Ramos (cell line): ENCODE results near the gene FOXP1.
"Not testable (repeated sequence)": the region's sequence is repeated elsewhere in the genome, so short reads cannot be mapped to it uniquely, and the experiment has no call there.

ENCODE experiments used
- in situ Hi-C: fragments of 300-500 bp; cut with MboI; formaldehyde crosslinking; loops from one replicate; pipeline ENCODE4 v1.14.3; 2022; ENCODE audit warnings: low sequenced_read_pairs; ENCODE audit not compliant: unreplicated experiment

Gene FOXP1

GRCh38 chr3:71443332-71443731 lies 140.2 kb downstream of the FOXP1 start:
- in situ Hi-C loops, result loop anchor here (10.0 kb wide), 1 partner anchor 121 kb away; no protein-coding TSS in a partner anchor

DNA sequence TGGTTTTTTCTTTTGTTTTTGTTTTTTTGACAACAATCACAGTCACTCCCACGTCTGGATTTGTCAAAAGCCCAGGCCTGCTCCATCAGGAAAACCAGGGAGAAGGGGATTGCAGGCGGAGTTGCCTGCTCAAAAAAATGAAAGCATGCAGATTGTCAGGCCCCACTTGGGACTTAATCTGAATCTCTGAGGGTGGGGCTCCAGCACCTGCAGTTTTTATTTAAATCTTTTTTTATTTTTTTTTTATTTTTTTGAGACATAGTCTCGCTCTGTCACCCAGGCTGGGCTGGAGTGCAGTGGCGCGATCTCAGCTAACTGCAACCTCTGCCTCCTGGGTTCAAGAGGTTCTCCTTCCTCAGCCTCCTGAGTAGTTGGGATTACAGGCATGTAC lies 140.9 kb downstream of the FOXP1 start:
- in situ Hi-C loops, result loop anchor here (10.0 kb wide), 1 partner anchor 122 kb away; no protein-coding TSS in a partner anchor

- in situ Hi-C loops, result loop anchor here (10.0 kb wide), 1 partner anchor 123 kb away; no protein-coding TSS in a partner anchor
Measured at GRCh38 chr3:71441925-71442651, 141.4 kb downstream of the FOXP1 start.

DNA sequence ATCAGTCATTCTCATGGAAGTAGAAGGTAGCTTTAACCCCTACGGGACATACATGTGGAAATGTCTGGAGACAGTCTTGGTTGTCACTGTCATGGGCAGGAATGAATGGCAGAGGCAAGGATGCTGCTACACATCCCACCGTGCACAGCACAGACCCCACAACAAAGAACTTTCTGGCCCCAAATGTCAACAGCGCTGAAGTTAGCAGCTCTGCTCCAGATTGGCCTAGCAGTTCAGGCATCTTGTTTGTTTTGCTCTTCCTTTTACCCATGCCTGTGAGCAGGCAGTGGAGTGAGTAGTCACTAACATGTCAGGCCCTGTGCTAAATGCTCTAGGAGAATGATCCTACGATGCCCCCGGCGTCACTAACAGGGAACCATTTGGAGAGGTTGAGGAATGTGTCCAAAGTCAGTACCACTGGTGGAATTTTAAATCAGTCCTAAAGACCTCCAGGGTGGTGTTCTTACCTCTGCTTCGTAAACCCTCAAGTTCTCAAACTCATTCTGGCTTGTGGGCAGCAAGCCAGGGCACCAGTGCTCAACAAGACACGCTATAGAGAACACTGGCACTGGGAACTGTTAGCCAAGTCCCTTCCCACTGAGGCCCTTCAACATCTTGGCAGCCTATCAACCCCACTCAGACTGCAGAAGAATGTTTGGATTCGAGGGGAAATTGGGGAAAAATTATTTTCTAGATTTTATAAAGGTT lies 142.2 kb downstream of the FOXP1 start:
- in situ Hi-C loops, result loop anchor here (10.0 kb wide), 1 partner anchor 123 kb away; no protein-coding TSS in a partner anchor

DNA sequence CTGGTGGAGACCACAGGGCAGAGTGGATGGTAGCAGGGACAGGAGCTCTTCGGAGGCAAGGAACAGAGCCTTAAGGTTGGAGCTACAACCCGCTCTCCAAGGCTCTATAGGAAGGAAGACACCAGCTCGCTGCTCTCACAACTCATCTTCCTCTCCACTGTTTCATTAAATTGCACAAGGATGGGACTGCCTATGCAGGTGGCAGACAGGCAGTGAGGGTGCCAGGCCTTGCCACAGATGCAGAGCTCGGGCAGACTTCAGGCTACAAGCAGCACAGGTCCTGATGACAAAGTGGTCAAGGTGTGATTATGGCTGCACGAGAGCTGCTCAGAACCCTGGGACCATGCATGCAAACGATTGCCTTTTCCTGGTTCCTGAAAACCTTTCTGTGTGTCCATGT lies 144.6 kb downstream of the FOXP1 start:
- in situ Hi-C loops, result no loop called here

DNA sequence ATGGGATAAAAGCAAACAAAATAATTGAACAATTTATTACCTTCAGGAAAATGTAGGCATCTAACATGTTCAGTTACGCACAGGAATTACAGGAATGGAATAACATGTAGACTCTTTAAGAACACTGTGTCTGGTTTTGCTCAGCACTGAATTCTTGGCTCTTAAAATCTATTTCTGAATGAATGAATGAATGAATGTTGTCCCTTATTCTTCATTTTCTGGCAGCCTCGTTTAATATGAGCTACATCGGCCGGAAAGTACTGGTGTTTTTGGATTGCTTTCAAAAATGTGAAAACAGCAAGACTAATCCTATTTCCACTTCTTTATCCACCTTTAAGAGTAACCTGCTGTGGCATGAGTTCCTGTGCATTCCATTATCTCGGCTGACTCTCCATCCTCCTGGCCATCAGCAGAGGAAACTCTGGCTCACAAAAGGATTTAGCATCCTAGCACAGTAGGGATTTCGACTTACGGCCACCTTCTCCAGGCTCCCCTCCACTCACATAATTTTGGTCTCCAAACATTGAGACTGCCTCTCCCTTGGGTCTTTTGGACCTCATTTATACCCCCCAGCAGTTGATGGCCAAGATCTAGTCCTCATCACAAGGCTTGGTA lies 145.3 kb downstream of the FOXP1 start:
- in situ Hi-C loops, result no loop called here

DNA sequence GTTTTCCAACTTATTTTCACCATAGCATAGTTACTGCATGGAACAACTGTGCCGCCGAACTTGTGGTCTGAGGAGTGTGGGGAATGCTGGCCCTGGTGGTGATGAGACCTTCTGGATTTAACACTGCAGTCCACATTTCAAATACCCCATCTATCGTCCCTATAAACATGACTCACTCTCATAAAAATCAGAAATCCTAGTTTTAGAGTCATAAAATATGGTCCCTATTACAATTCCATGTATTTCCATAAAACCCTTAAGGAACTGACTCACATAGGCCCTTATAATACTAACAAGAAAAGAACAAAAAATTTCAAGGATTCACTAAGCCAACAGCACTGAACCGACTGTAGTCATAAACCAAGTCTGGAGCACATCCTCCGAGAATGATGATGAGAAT lies 147.2 kb downstream of the FOXP1 start:
- in situ Hi-C loops, result no loop called here

DNA sequence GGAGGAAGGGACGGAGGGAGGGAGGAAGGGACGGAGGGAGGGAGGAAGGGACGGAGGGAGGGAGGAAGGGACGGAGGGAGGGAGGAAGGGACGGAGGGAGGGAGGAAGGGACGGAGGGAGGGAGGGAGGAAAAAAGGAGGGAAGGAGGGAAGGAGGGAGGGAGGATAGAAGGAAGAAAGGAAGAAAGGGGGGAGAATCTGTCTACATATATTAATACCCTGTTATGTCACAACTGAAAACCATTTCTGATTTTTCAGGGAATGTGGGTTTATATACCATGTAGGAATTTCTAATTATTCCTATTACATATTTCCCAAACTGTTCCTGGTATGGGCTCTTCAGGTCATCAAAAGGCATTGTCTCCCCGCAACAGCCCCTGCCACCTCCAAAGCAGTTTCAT lies 147.7 kb downstream of the FOXP1 start:
- in situ Hi-C loops, result not testable (repeated sequence)

- in situ Hi-C loops, result no loop called here
Measured at GRCh38 chr3:71433631-71434030, 149.9 kb downstream of the FOXP1 start.

DNA sequence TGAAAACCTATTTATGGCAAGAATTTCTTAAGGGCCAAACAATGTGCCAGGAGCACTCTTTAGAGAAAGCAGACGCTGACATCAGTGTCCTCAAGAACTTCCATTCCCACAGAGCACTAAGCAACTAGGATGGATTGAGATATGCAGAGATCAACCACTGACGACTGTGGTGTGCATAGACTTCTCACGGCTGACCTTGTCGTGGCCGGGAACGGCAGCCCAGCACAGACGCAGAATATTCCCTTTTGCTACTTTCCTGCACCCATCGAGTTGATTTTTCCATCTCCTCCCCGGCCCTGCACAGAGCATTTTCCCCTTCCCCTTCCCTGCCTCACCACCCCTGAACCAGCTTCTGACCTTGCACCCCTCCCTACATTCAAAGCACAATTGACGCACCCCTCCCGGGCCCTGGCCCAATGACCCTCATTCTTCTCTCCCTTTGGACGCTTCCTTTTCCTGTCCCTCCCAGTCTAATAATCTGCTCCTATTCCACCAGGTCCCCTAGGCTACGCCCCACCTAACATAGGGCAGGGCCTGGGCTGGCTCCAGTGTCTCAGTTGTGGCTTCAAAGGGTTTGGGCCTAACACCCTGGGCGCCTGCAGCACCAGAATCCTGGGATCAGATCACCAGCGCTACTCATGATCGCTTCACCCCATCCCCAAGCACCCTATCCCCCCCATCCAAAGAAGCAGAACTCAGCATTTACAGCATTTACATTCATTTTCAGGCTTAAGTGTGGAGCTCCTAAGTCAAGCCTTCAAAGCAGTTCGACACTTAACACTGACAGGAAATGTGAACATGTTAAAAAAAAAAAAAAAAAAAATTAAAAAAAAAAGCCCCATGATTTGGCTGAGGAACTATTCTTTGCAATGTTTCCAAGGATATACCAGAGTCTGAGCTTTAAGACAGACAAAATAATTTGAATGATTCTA lies 151.2 kb downstream of the FOXP1 start:
- in situ Hi-C loops, result no loop called here

GRCh38 chr3:71430941-71431552 lies 152.5 kb downstream of the FOXP1 start:
- in situ Hi-C loops, result no loop called here

- in situ Hi-C loops, result no loop called here
Measured at GRCh38 chr3:71429597-71429988, 153.9 kb downstream of the FOXP1 start.

DNA sequence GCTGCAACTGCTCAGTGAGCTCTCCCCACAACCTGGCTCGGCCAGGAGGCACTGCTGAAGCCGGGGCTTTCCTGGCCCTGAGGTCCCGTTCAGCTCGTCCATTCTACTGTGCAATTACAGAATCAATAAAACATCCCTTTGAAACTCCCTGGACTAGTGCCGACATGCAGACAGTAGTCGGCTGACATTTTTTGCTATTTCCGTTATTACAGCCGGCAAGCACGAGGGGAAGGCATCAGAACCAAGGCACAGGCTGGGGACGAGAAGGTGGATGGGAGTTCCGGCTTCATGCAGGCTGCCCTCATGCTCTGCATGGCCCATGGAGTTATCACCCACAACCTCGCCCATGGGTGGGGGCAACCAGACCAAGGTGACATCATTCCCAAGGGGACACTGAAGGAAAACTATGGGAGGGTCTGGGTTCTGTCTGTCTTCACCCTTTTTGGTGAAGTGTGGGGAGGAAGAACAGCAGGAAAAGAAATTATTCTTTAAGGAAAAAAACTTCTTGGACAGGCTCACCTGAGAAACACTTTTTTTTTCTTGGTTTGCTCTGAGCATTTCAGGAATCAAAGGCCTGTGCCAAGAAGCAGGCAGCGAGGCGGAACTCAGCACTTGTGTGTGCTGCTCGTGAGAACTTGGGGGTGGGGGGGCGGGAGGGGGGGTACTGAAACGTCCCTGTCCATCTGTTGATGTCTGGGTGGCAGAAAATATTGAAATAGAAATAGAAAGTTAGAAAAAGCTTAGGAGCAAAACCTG lies 154.5 kb downstream of the FOXP1 start:
- in situ Hi-C loops, result no loop called here

GRCh38 chr3:71425491-71426071 lies 157.9 kb downstream of the FOXP1 start:
- in situ Hi-C loops, result no loop called here

- in situ Hi-C loops, result no loop called here
Measured at GRCh38 chr3:71423151-71423906, 160.2 kb downstream of the FOXP1 start.

DNA sequence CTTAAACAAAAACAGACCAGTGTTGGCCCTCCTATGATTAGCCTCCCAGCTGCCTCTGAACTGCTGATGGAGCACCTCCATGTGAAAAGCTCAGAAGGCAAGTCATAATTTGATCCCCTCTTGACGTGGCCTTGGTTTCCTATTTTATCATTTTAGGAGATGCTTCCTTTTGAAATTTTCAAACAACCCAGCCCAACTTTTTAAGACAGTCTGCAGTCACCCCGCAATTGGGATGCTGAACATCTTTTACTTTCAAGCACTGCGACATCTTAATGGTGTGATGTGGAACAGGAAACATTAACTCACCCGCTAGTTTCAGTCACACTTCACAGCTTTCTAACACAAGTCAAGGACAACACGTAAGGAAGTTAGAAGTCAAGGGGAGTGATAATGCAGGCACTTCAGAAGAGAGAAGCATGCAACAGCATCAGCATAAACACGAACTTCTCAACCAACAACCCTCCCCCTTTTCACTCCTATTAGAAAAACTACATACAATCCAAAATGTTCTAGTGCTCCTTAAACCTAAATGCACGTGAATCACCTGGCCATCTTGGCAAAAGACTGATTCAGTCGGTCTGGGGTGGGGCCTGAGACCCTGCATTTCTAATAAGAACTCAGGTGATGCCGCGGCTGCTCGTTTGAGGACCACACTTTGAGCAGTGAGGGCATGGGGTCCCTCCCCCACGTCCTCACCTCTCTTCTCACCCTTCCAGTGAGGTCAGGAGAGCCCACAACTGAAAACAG lies 161.5 kb downstream of the FOXP1 start:
- in situ Hi-C loops, result no loop called here

GRCh38 chr3:71421475-71421819 lies 162.1 kb downstream of the FOXP1 start:
- in situ Hi-C loops, result no loop called here
